ENCODE data around the gene HTT. TPM values are rescaled to one million over a fixed set of nuclear protein-coding genes. Genes with fewer than 3 reads are reported as not detected.

The HTT gene
- polyA plus RNA-seq, 2 of the 4 experiments (the other 2 are of a cell fraction), result 14.5 to 16.9 TPM

- TF ChIP-seq FOSB (CRISPR knock-in tag; IDR thresholded peaks at IDR 0.05), result no peak
- no peak for TF ChIP-seq EHMT2 (IDR thresholded peaks at IDR 0.05; ENCODE audit: low read depth)
- no peak for TF ChIP-seq MAFK (IDR thresholded peaks at IDR 0.05; ENCODE audit: partially characterized antibody)
- no peak for TF ChIP-seq ZNF302 (CRISPR knock-in tag; IDR thresholded peaks at IDR 0.05)
- no peak for TF ChIP-seq NPAS2 (CRISPR knock-in tag; IDR thresholded peaks at IDR 0.05; ENCODE audit: borderline replicate concordance)
- TF ChIP-seq POLR2A (IDR thresholded peaks at IDR 0.05; ENCODE audit: low read length), result no peak
- TF ChIP-seq FOSL2 (IDR thresholded peaks at IDR 0.05), result no peak
- TF ChIP-seq FOSL2 (CRISPR knock-in tag; IDR thresholded peaks at IDR 0.05), result no peak
- no peak for TF ChIP-seq ATOH8 (CRISPR knock-in tag; IDR thresholded peaks at IDR 0.05; ENCODE audit: low read depth)
- TF ChIP-seq MYC (IDR thresholded peaks at IDR 0.05; ENCODE audit: borderline replicate concordance, low read length), result no peak
- no peak for TF ChIP-seq EHF (CRISPR knock-in tag; IDR thresholded peaks at IDR 0.05)
- Histone ChIP-seq H3K4me2 (no peak overlapping the region), H3K9me3 (no peaks in the 10 kb centered on the region), H3K4me1 (no peaks in the 10 kb centered on the region), H3K27ac (no peak overlapping the region), H3K4me3 (no peak overlapping the region)
- no peak for FAIRE-seq
- WGBS (ENCODE audit: missing lambda C conversion rate), result 91% methylated on average over 6 of the region's 6 CpGs
- CTCF ChIA-PET, result interaction anchor here (1.6 kb wide), 1 partner anchor 256 kb away, joined by 4 read pairs; no protein-coding TSS in a partner anchor
- no peak for ATAC-seq
- no peak for DNase-seq (ENCODE audit: low read depth in 1 of 2, low spot score in 1 of 2)
- POLR2A ChIA-PET, result no interaction called here
These were observed 113.6 kb downstream of the HTT start for GRCh38 chr4:3188118-3188517.

GRCh38 chr4:3189459-3189858 is 115.0 kb downstream of the HTT start:
- no peak overlapping the region for H3K27ac ChIP-seq
- DNase-seq (ENCODE audit: low read depth in 1 of 2, low spot score in 1 of 2) (no peak), FAIRE-seq (no peak), ATAC-seq (no peak)
- no peak overlapping the region for H3K4me2 ChIP-seq
- TF ChIP-seq CBX2 (IDR thresholded peaks at IDR 0.05; ENCODE audit: borderline replicate concordance, low read depth) (no peak), TP53 (CRISPR knock-in tag; IDR thresholded peaks at IDR 0.05) (no peak), RNF2 (IDR thresholded peaks at IDR 0.05; ENCODE audit: borderline replicate concordance, low read depth) (no peak), RAD21 (conservative IDR thresholded peaks at IDR 0.05 in 1 of 2, IDR thresholded peaks at IDR 0.05 in 1 of 2) (no peak), BCL3 (IDR thresholded peaks at IDR 0.05) (no peak), FOSB (CRISPR knock-in tag; IDR thresholded peaks at IDR 0.05) (no peak), ZFP36 (IDR thresholded peaks at IDR 0.05; ENCODE audit: borderline replicate concordance, partially characterized antibody) (no peak), BHLHE40 (IDR thresholded peaks at IDR 0.05; ENCODE audit: low read depth, low read length) (no peak), RFX5 (IDR thresholded peaks at IDR 0.05) (no peak), JUN (IDR thresholded peaks at IDR 0.05) (no peak), PBX3 (IDR thresholded peaks at IDR 0.05) (no peak), CHD4 (IDR thresholded peaks at IDR 0.05; ENCODE audit: borderline replicate concordance) (no peak)
- CTCF ChIA-PET, result no interaction called here
- no peak overlapping the region for H3K4me3 ChIP-seq
- POLR2A ChIA-PET, result no interaction called here
- H3K4me1 ChIP-seq, result no peaks in the 10 kb centered on the region
- H3K9me3 ChIP-seq, result no peaks in the 10 kb centered on the region

- FAIRE-seq, result no peak
- no peak for TF ChIP-seq CTCF (IDR thresholded peaks at IDR 0.05)
- no peak for TF ChIP-seq RCOR1 (IDR thresholded peaks at IDR 0.05; ENCODE audit: low read depth, low read length)
- no peak for TF ChIP-seq MAFK (IDR thresholded peaks at IDR 0.05; ENCODE audit: partially characterized antibody)
- TF ChIP-seq EP300 (IDR thresholded peaks at IDR 0.05), result no peak
- TF ChIP-seq CHD2 (IDR thresholded peaks at IDR 0.05; ENCODE audit: low read length, partially characterized antibody), result no peak
- Histone ChIP-seq H3K4me3 (no peak overlapping the region), H3K4me2 (no peak overlapping the region), H3K4me1 (no peaks in the 10 kb centered on the region), H3K27ac (no peak overlapping the region), H3K9me3 (no peaks in the 10 kb centered on the region)
- no peak for ATAC-seq
- WGBS (ENCODE audit: missing lambda C conversion rate), result 95% methylated on average over 5 of the region's 5 CpGs
- ChIA-PET POLR2A (no interaction called here), CTCF (interaction anchor here (1.0 to 1.5 kb wide), 4 partner anchors 9 to 290 kb away, joined by 4 read pairs; no protein-coding TSS in a partner anchor)
- DNase-seq (ENCODE audit: low read depth in 1 of 2, low spot score in 1 of 2), result no peak
These were observed 116.1 kb downstream of the HTT start for GRCh38 chr4:3190549-3190948.
